Neural progenitor cell (in vitro differentiated cells): ENCODE results near the gene SNAP29. TPM values are rescaled to one million over a fixed set of nuclear protein-coding genes. Genes with fewer than 3 reads are reported as not detected.

ENCODE experiments used
- DNase-seq: peaks from one replicate; pipeline ENCODE4 v3.0.0-alpha.2; 2016; ENCODE audit warnings: low spot score
- H2AFZ ChIP-seq: fragments of 200-600 bp; sonication (generic); replicated peaks from 2 replicates; pipeline ENCODE4 v1.6.1; 2016; ENCODE audit warnings: antibody characterized with exemption
- H3F3A ChIP-seq: fragments of 200-600 bp; sonication (generic); 2 replicates; pipeline ENCODE4 v1.6.1; 2016; ENCODE audit warnings: antibody characterized with exemption, low read depth
- H3K27ac ChIP-seq: fragments of 200-600 bp; sonication (generic); 2 replicates; pipeline ENCODE4 v1.5.1; 2016; ENCODE audit warnings: mild to moderate bottlenecking
- H3K27me3 ChIP-seq: fragments of 200-600 bp; sonication (generic); 2 replicates; pipeline ENCODE4 v1.6.1; 2016; ENCODE audit warnings: mild to moderate bottlenecking, moderate library complexity
- H3K36me3 ChIP-seq: fragments of 200-600 bp; sonication (generic); 2 replicates; pipeline ENCODE4 v1.5.1; 2016
- H3K4me1 ChIP-seq: fragments of 200-600 bp; sonication (generic); 2 replicates; pipeline ENCODE4 v1.6.1; 2016; ENCODE audit warnings: mixed run types
- H3K4me2 ChIP-seq: fragments of 200-600 bp; sonication (generic); 2 replicates; pipeline ENCODE4 v1.6.1; 2016
- H3K4me3 ChIP-seq: fragments of 200-600 bp; sonication (generic); 2 replicates; pipeline ENCODE4 v1.5.1; 2016
- H3K79me2 ChIP-seq: fragments of 200-600 bp; sonication (generic); 2 replicates; pipeline ENCODE4 v1.6.1; 2016; ENCODE audit warnings: low read depth
- H3K9ac ChIP-seq: fragments of 200-600 bp; sonication (generic); 2 replicates; pipeline ENCODE4 v1.6.1; 2016
- H3K9me3 ChIP-seq: fragments of 200-600 bp; sonication (generic); 2 replicates; pipeline ENCODE4 v1.5.1; 2016; ENCODE audit warnings: low read depth
- H4K20me1 ChIP-seq: fragments of 200-600 bp; sonication (generic); 2 replicates; pipeline ENCODE4 v1.6.1; 2016; ENCODE audit warnings: low read depth
- H3K27ac Mint-ChIP-seq: 3 replicates; pipeline ENCODE4 v1.8.0; 2021; ENCODE audit warnings: mixed read lengths
- H3K27me3 Mint-ChIP-seq: 2 replicates; pipeline ENCODE4 v1.8.0; 2022; ENCODE audit warnings: low read depth, mild to moderate bottlenecking, inconsistent platforms, moderate library complexity, mixed read lengths; ENCODE audit not compliant: insufficient read depth
- H3K36me3 Mint-ChIP-seq: 3 replicates; pipeline ENCODE4 v1.8.0; 2021; ENCODE audit warnings: mixed read lengths
- H3K4me1 Mint-ChIP-seq: 3 replicates; pipeline ENCODE4 v1.8.0; 2021; ENCODE audit warnings: mixed read lengths
- H3K4me3 Mint-ChIP-seq: 3 replicates; pipeline ENCODE4 v1.8.0; 2021; ENCODE audit warnings: mild to moderate bottlenecking, moderate library complexity, mixed read lengths
- H3K9me3 Mint-ChIP-seq: 3 replicates; pipeline ENCODE4 v1.8.0; 2020; ENCODE audit warnings: mixed read lengths
- EZH2 ChIP-seq: fragments of 200-600 bp; sonication (generic); IDR thresholded peaks from 2 replicates; pipeline ENCODE4 v1.6.1; 2017; ENCODE audit warnings: antibody characterized with exemption, mild to moderate bottlenecking, moderate library complexity
- EZH2phosphoT487 ChIP-seq: fragments of 200-600 bp; sonication (generic); IDR thresholded peaks from 2 replicates; pipeline ENCODE4 v1.6.1; 2017; ENCODE audit warnings: antibody characterized with exemption
- total RNA-seq: library from RNA; depleted of rRNA; stranded (reverse); fragments of >200 nt; gene quantifications from 2 replicates; pipeline ENCODE4 v1.2.3, GENCODE V29; 2015; ENCODE audit warnings: low replicate concordance
- TF ChIP-seq, protein P1 (sequence below): fragments of 200-600 bp; sonication (generic); IDR thresholded peaks from 2 replicates; pipeline ENCODE4 v1.5.1; 2017; ENCODE audit warnings: antibody characterized with exemption, mild to moderate bottlenecking

The SNAP29 gene
- total RNA-seq, 1 donor from 2014 or later, result 5.6 TPM

- Histone ChIP-seq H3K27me3 (no peaks in the 10 kb centered on the region), H3K9me3 (no peaks in the 10 kb centered on the region), H3K4me1 (peaks cover 7% of the 10 kb centered on the region), H3K9ac (no peak overlapping the region), H3F3A (peaks cover 9% of the 10 kb centered on the region), H4K20me1 (no peaks in the 10 kb centered on the region), H3K36me3 (no peaks in the 10 kb centered on the region), H2AFZ (no peak overlapping the region), H3K79me2 (peaks cover 4% of the 10 kb centered on the region), H3K27ac (no peak overlapping the region), H3K4me2 (no peak overlapping the region), H3K4me3 (no peak overlapping the region)
- TF ChIP-seq, protein P1, sequence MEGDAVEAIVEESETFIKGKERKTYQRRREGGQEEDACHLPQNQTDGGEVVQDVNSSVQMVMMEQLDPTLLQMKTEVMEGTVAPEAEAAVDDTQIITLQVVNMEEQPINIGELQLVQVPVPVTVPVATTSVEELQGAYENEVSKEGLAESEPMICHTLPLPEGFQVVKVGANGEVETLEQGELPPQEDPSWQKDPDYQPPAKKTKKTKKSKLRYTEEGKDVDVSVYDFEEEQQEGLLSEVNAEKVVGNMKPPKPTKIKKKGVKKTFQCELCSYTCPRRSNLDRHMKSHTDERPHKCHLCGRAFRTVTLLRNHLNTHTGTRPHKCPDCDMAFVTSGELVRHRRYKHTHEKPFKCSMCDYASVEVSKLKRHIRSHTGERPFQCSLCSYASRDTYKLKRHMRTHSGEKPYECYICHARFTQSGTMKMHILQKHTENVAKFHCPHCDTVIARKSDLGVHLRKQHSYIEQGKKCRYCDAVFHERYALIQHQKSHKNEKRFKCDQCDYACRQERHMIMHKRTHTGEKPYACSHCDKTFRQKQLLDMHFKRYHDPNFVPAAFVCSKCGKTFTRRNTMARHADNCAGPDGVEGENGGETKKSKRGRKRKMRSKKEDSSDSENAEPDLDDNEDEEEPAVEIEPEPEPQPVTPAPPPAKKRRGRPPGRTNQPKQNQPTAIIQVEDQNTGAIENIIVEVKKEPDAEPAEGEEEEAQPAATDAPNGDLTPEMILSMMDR, result no peak
- TF ChIP-seq EZH2phosphoT487 (no peak), EZH2 (no peak)
- Mint-ChIP-seq H3K4me3 (no peak overlapping the region), H3K4me1 (peaks cover 13% of the 10 kb centered on the region), H3K27ac (peak overlapping the region; percentile 81), H3K9me3 (no peaks in the 10 kb centered on the region), H3K36me3 (no peaks in the 10 kb centered on the region), H3K27me3 (no peaks in the 10 kb centered on the region)
- no peak for DNase-seq
These were observed 4.6 kb downstream of the SNAP29 start for GRCh38 chr22:20863366-20863765.

GRCh38 chr22:20864186-20864908, 5.5 kb downstream of the SNAP29 start:
- H3F3A ChIP-seq, result peaks cover 6% of the 10 kb centered on the region
- peaks cover 4% of the 10 kb centered on the region for H3K79me2 ChIP-seq
- no peaks in the 10 kb centered on the region for H4K20me1 ChIP-seq
- H3K4me3 ChIP-seq, result no peak overlapping the region
- Mint-ChIP-seq H3K27me3 (no peaks in the 10 kb centered on the region), H3K4me3 (no peak overlapping the region), H3K27ac (no peak overlapping the region), H3K9me3 (no peaks in the 10 kb centered on the region), H3K4me1 (peaks cover 12% of the 10 kb centered on the region), H3K36me3 (peaks cover 4% of the 10 kb centered on the region)
- H2AFZ ChIP-seq, result no peak overlapping the region
- H3K4me1 ChIP-seq, result peaks cover 7% of the 10 kb centered on the region
- H3K27me3 ChIP-seq, result no peaks in the 10 kb centered on the region
- TF ChIP-seq, protein P1, result no peak
- TF ChIP-seq EZH2phosphoT487 (no peak), EZH2 (no peak)
- H3K27ac ChIP-seq, result no peak overlapping the region
- H3K36me3 ChIP-seq, result no peaks in the 10 kb centered on the region
- no peak overlapping the region for H3K4me2 ChIP-seq
- H3K9me3 ChIP-seq, result no peaks in the 10 kb centered on the region
- no peak for DNase-seq
- H3K9ac ChIP-seq, result no peak overlapping the region

GRCh38 chr22:20865331-20865730, 6.5 kb downstream of the SNAP29 start:
- Histone ChIP-seq H3K4me3 (no peak overlapping the region), H2AFZ (no peak overlapping the region), H3K9me3 (no peaks in the 10 kb centered on the region), H3K9ac (no peak overlapping the region), H3F3A (no peaks in the 10 kb centered on the region), H3K36me3 (no peaks in the 10 kb centered on the region), H3K79me2 (no peaks in the 10 kb centered on the region), H3K27me3 (no peaks in the 10 kb centered on the region), H3K4me2 (no peak overlapping the region), H4K20me1 (no peaks in the 10 kb centered on the region), H3K27ac (no peak overlapping the region), H3K4me1 (peaks cover 3% of the 10 kb centered on the region)
- DNase-seq, result no peak
- Mint-ChIP-seq H3K9me3 (no peaks in the 10 kb centered on the region), H3K4me1 (peaks cover 6% of the 10 kb centered on the region), H3K4me3 (no peak overlapping the region), H3K36me3 (peaks cover 4% of the 10 kb centered on the region), H3K27me3 (no peaks in the 10 kb centered on the region), H3K27ac (no peak overlapping the region)
- TF ChIP-seq, protein P1, result no peak
- TF ChIP-seq EZH2phosphoT487, result no peak
- TF ChIP-seq EZH2, result no peak
